HG03432 (cell line): ENCODE data around the gene SMIM32.

ENCODE experiments used
- ATAC-seq: cut with Tn5 transposase; IDR thresholded peaks from one replicate; pipeline ENCODE4 v1.9.1; 2021; ENCODE audit warnings: mild to moderate bottlenecking, moderate library complexity; ENCODE audit not compliant: unreplicated experiment

The SMIM32 gene

GRCh38 chr5:136208916-136209315 lies 16.0 kb upstream of the SMIM32 start:
- ATAC-seq: no peak

- no peak for ATAC-seq
Measured at GRCh38 chr5:136207631-136208030, 14.7 kb upstream of the SMIM32 start.

- no peak for ATAC-seq
Measured at GRCh38 chr5:136206361-136206760, 13.4 kb upstream of the SMIM32 start.

GRCh38 chr5:136205941-136206340 lies 13.0 kb upstream of the SMIM32 start:
- no peak for ATAC-seq

GRCh38 chr5:136205061-136205702 lies 12.2 kb upstream of the SMIM32 start:
- ATAC-seq: no peak

- no peak for ATAC-seq
Measured at GRCh38 chr5:136203303-136203922, 10.5 kb upstream of the SMIM32 start.

GRCh38 chr5:136202469-136203205 lies 9.7 kb upstream of the SMIM32 start:
- no peak for ATAC-seq

- ATAC-seq: no peak
Measured at GRCh38 chr5:136201870-136202269, 8.9 kb upstream of the SMIM32 start.

- ATAC-seq: no peak
Measured at GRCh38 chr5:136200761-136201160, 7.8 kb upstream of the SMIM32 start.

- ATAC-seq: no peak
Measured at GRCh38 chr5:136200130-136200529, 7.2 kb upstream of the SMIM32 start.

GRCh38 chr5:136199408-136199807 lies 6.4 kb upstream of the SMIM32 start:
- ATAC-seq: no peak

GRCh38 chr5:136198453-136198852 lies 5.5 kb upstream of the SMIM32 start:
- ATAC-seq: no peak

- ATAC-seq: no peak
Measured at GRCh38 chr5:136197462-136198142, 4.6 kb upstream of the SMIM32 start.

GRCh38 chr5:136195971-136196820 lies 3.2 kb upstream of the SMIM32 start:
- ATAC-seq: no peak

GRCh38 chr5:136194576-136194975 lies 1.6 kb upstream of the SMIM32 start:
- no peak for ATAC-seq

GRCh38 chr5:136193322-136193935 lies 467 bp upstream of the SMIM32 start:
- no peak for ATAC-seq

- no peak for ATAC-seq
Measured at GRCh38 chr5:136192015-136192525, 892 bp downstream of the SMIM32 start.

- no peak for ATAC-seq
Measured at GRCh38 chr5:136191304-136192014, 1.5 kb downstream of the SMIM32 start.

GRCh38 chr5:136190904-136191303 lies 2.1 kb downstream of the SMIM32 start:
- ATAC-seq: no peak
